HepG2 (cell line): ENCODE results near the gene NAE1. TPM values are rescaled to one million over a fixed set of nuclear protein-coding genes. Genes with fewer than 3 reads are reported as not detected.
"Not testable (repeated sequence)": the region's sequence is repeated elsewhere in the genome, so short reads cannot be mapped to it uniquely, and the experiment has no call there.

ENCODE experiments used
- ATAC-seq: fragments of 200-7000 bp; cut with Tn5 transposase; 3 replicates; pipeline ENCODE4 v1.9.1; 2020; ENCODE audit warnings: mild to moderate bottlenecking, moderate library complexity
- BruUV-seq: library from RNA; stranded (reverse); fragments of 400-500 nt; replicated peaks from 2 replicates; lab custom pipeline; 2021; lab: Mats Ljungman, UMichigan
- CTCF ChIA-PET: fragments of 300-600 bp; formaldehyde crosslinking; extraction: SDS; loops from one replicate; lab custom pipeline; 2021; ENCODE audit warnings: low total read pairs, inconsistent platforms, low intra/inter-chr PET ratio; lab: Yijun Ruan, JAX
- POLR2A ChIA-PET: fragments of 350-600 bp; sonication (Branson Sonifier 250); formaldehyde crosslinking; loops from one replicate; lab custom pipeline; 2020; ENCODE audit warnings: antibody characterized with exemption, inconsistent platforms; lab: Yijun Ruan, JAX
- DNase-seq: peaks from one replicate; pipeline ENCODE4 v3.0.0-alpha.2; 2015; ENCODE audit warnings: low spot score
- FAIRE-seq: peaks from 3 replicates; lab custom pipeline; 2011; peaks lifted over from hg19 to GRCh38; lab: Jason Lieb, UNC
- H2AFZ ChIP-seq: one replicate; pipeline ENCODE4 v1.6.1; 2011; ENCODE audit warnings: low read length, inconsistent platforms
- H3K27ac ChIP-seq: fragments of 300-600 bp; 3 replicates; pipeline ENCODE4 v1.8.0; 2011; ENCODE audit warnings: mixed run types, mild to moderate bottlenecking, mixed read lengths, low read length, inconsistent platforms; ENCODE audit not compliant: insufficient read depth; ENCODE audit errors: extremely low read length
- H3K27me3 ChIP-seq, 2 experiments: fragments of 200-600 bp in 1 of 2; 2 replicates in 1 of 2; 3 replicates in 1 of 2; pipeline versions ENCODE4 v1.6.0 to v1.8.0; 2011; ENCODE audit warnings: low read length in 2 of 2, mild to moderate bottlenecking in 2 of 2, moderate library complexity in 2 of 2, inconsistent platforms in 1 of 2; ENCODE audit not compliant: insufficient read depth in 2 of 2, control insufficient read depth in 1 of 2
- H3K36me3 ChIP-seq, 2 experiments: fragments of 200-600 bp in 1 of 2; replicated peaks in 1 of 2; 2 replicates in 1 of 2; 3 replicates in 1 of 2; pipeline versions ENCODE4 v1.5.1 to v1.8.0; 2011; ENCODE audit warnings: low read length in 2 of 2, inconsistent platforms in 1 of 2; ENCODE audit not compliant: insufficient read depth in 2 of 2, control insufficient read depth in 1 of 2
- H3K4me1 ChIP-seq: 2 replicates; pipeline ENCODE4 v1.5.1; 2012; ENCODE audit warnings: low read length, inconsistent platforms; ENCODE audit not compliant: insufficient read depth
- H3K4me2 ChIP-seq: 2 replicates; pipeline ENCODE4 v1.6.0; 2011; ENCODE audit warnings: low read depth, low read length, inconsistent platforms
- H3K4me3 ChIP-seq, 3 experiments: fragments of 200-600 bp in 1 of 3; sonication (generic), shearing (Covaris generic) in 1 of 3; replicated peaks in 1 of 3; 2 replicates each; pipeline ENCODE4 v1.5.1; 2011 to 2016; ENCODE audit warnings: low read length in 3 of 3, inconsistent platforms in 2 of 3, low read depth in 2 of 3, mild to moderate bottlenecking in 2 of 3, control low read depth in 1 of 3, mixed read lengths in 1 of 3; ENCODE audit not compliant: insufficient read depth in 1 of 3
- H3K79me2 ChIP-seq: one replicate; pipeline ENCODE4 v1.6.1; 2011; ENCODE audit warnings: low read length, inconsistent platforms; ENCODE audit not compliant: insufficient read depth
- H3K9ac ChIP-seq: 2 replicates; pipeline ENCODE4 v1.6.0; 2011; ENCODE audit warnings: mild to moderate bottlenecking, low read depth, low read length, inconsistent platforms; ENCODE audit not compliant: insufficient read depth
- H3K9me3 ChIP-seq: 2 replicates; pipeline ENCODE4 v1.5.1; 2012; ENCODE audit warnings: mild to moderate bottlenecking, low read length
- H4K20me1 ChIP-seq: 2 replicates; pipeline ENCODE4 v1.6.0; 2011; ENCODE audit warnings: inconsistent platforms, mild to moderate bottlenecking, low read length, moderate library complexity; ENCODE audit not compliant: insufficient read depth
- TARDBP ChIP-seq: sonication (generic); formaldehyde crosslinking; IDR thresholded peaks from 2 replicates; pipeline ENCODE4 v1.8.0; 2022; ENCODE audit warnings: mild to moderate bottlenecking, missing genetic modification reagents
- ZNF121 ChIP-seq: sonication (generic); formaldehyde crosslinking; IDR thresholded peaks from 2 replicates; pipeline ENCODE4 v1.5.0; 2020; ENCODE audit warnings: mild to moderate bottlenecking, missing genetic modification reagents
- ZNF770 ChIP-seq: sonication (generic); formaldehyde crosslinking; IDR thresholded peaks from 2 replicates; pipeline ENCODE4 v1.5.0; 2020; ENCODE audit warnings: mild to moderate bottlenecking, missing genetic modification reagents
- WGBS: methylation state at CpG from one replicate; pipeline ENCODE4 v1.1.6; 2017; ENCODE audit warnings: low lambda C conversion rate; 5-methylcytosine and 5-hydroxymethylcytosine counted together
- in situ Hi-C: cut with HindIII; loops from 2 replicates; pipeline ENCODE4 v1.10.0; 2017; ENCODE audit warnings: low pct_unique_long_range_greater_than_20kb; ENCODE audit not compliant: extremely low pct_ligation_motif_present
- intact Hi-C: fragments of 100-400 bp; cut with micrococcal nuclease; formaldehyde crosslinking; loops from one replicate; pipeline ENCODE4 v1.10.0; 2022; ENCODE audit not compliant: unreplicated experiment
- polyA plus RNA-seq, 8 experiments: library from polyadenylated mRNA; depleted of rRNA in 3 of 8; stranded (reverse) in 7 of 8; unstranded in 1 of 8; fragments of >200 nt; fragmentation: Illumina TruSeq in 4 of 8; extraction: Trizol in 4 of 8; gene quantifications; 2 replicates each; pipeline versions ENCODE4 v1.2.1 to v1.2.3, GENCODE V29; 2011 to 2016; ENCODE audit warnings: low read depth in 4 of 8, missing spikeins in 1 of 8, mixed read lengths in 1 of 8; ENCODE audit not compliant: insufficient read depth in 1 of 8
- total RNA-seq, 5 experiments: library from RNA; depleted of rRNA; stranded (reverse); fragments of >200 nt; fragmentation: Illumina TruSeq; extraction: Trizol; gene quantifications; 2 replicates each; pipeline ENCODE4 v1.2.3, GENCODE V29; 2016; ENCODE audit warnings: low read depth in 1 of 5

NAE1 gene
- total and polyA plus RNA-seq, 2 of the 13 experiments (the other 11 are each of a cell fraction or from before 2014, with no cell fraction given) = 95.7 to 206 TPM

DNA sequence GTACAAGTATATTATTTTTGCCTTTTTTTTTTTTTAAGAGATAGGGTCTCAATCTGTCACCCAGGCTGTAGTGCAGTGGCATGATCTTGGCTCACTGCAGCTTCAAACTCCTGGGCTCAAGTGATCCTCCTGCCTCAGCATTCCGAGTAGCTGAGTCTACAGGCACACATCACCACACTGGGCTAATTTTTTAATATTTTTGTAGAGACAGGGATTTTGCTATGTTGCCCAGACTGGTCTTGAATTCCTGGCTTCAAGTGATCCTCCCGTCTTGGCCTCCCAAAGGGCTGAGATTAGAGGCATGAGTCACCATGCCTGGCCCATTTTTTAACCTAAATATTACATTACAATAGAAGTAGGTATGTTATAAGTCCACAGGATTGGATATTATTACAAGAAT lies 32.6 kb downstream of the NAE1 start:
- no peak for TF ChIP-seq TARDBP (CRISPR knock-in tag)
- TF ChIP-seq, all 625 proteins: peak for 0
- no peak overlapping the region for H3K27ac ChIP-seq
- in situ Hi-C loops = no loop called here

DNA sequence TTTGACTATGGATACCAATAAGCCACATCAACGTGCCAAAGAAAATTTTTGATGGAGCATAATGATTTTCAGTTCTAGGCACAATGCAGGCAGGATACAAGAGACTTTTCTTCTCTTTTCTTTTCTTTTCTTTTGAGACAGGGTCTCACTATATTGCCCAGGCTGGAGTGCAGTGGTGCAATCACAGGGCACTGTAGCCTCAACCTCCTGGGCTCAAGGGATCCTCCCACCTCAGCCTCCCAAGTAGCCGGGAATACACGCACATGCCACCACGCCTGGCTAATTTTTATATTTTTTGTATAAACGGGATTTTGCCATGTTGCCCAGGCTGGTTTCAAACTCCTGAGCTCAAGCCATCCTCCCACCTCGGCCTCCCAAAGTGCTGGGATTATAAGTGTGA lies 36.8 kb downstream of the NAE1 start:
- TF ChIP-seq ZNF121 (CRISPR knock-in tag) (peak; percentile 59), ZNF770 (peak; percentile 53; the same call in 1 of the 2 replicates)
- H3K36me3 ChIP-seq, CTCF ChIA-PET, H3K4me3 ChIP-seq, H3K27me3 ChIP-seq, intact Hi-C loops, POLR2A ChIA-PET, H2AFZ ChIP-seq, H3K9me3 ChIP-seq, H3K79me2 ChIP-seq, FAIRE-seq, DNase-seq, in situ Hi-C loops, BruUV-seq, H3K27ac ChIP-seq, ATAC-seq, H3K9ac ChIP-seq, H4K20me1 ChIP-seq, H3K4me2 ChIP-seq, H3K4me1 ChIP-seq: not testable (repeated sequence)
- WGBS = 28% methylated on average over 6 of the region's 6 CpGs

More for the DNA sequence above, 32.6 kb downstream of the NAE1 start:
- intact Hi-C loops = no loop called here
- Histone ChIP-seq H4K20me1 (no peaks in the 10 kb centered on the region), H3K27me3 (no peaks in the 10 kb centered on the region), H3K4me2 (no peak overlapping the region), H3K9ac (no peak overlapping the region), H3K36me3 (peaks cover 0 to 3% of the 10 kb centered on the region in 2 experiments; a peak in 4 of 5 replicates), H3K79me2 (no peaks in the 10 kb centered on the region), H3K4me3 (no peak overlapping the region), H2AFZ (no peak overlapping the region), H3K9me3 (no peaks in the 10 kb centered on the region), H3K4me1 (no peaks in the 10 kb centered on the region)
- no TSS peak for BruUV-seq
- DNase-seq (no peak), ATAC-seq (no peak), FAIRE-seq (no peak)
- WGBS = 66% methylated on average over 2 of the region's 2 CpGs
- POLR2A ChIA-PET = no interaction called here
- CTCF ChIA-PET = no interaction called here
